NT2/D1 (cell line): ENCODE measurements around the gene METTL24.

Source experiments
- DNase-seq: peaks from one replicate; pipeline ENCODE4 v3.0.0-alpha.2; 2011; ENCODE audit warnings: low read depth, low spot score
- H3K27me3 ChIP-seq: 2 replicates; pipeline ENCODE4 v1.6.0; 2011; ENCODE audit warnings: mild to moderate bottlenecking; ENCODE audit not compliant: insufficient read length, insufficient read depth
- H3K36me3 ChIP-seq: 2 replicates; pipeline ENCODE4 v1.6.1; 2011; ENCODE audit warnings: mild to moderate bottlenecking, low read length, mixed read lengths; ENCODE audit not compliant: insufficient read depth, insufficient read length
- H3K4me1 ChIP-seq: 2 replicates; pipeline ENCODE4 v1.5.1; 2011; ENCODE audit not compliant: insufficient read depth, insufficient read length
- H3K4me3 ChIP-seq: 2 replicates; pipeline ENCODE4 v1.5.1; 2011; ENCODE audit warnings: low read depth; ENCODE audit not compliant: insufficient read length
- H3K9ac ChIP-seq: 2 replicates; pipeline ENCODE4 v1.6.0; 2011; ENCODE audit warnings: low read depth; ENCODE audit not compliant: insufficient read length
- H3K9me3 ChIP-seq: 2 replicates; pipeline ENCODE4 v1.5.1; 2011; ENCODE audit warnings: mild to moderate bottlenecking, low read length; ENCODE audit not compliant: insufficient read depth
- SUZ12 ChIP-seq: IDR thresholded peaks from 2 replicates; pipeline ENCODE4 v1.6.1; 2011; ENCODE audit not compliant: insufficient read length, insufficient read depth; ENCODE audit errors: extremely low read depth
- YY1 ChIP-seq: IDR thresholded peaks from 2 replicates; pipeline ENCODE4 v1.6.1; 2011; ENCODE audit not compliant: insufficient read length, insufficient read depth
- ZNF274 ChIP-seq: IDR thresholded peaks from 2 replicates; pipeline ENCODE4 v1.6.1; 2011; ENCODE audit warnings: mild to moderate bottlenecking, low read depth, low read length

The METTL24 gene

DNA sequence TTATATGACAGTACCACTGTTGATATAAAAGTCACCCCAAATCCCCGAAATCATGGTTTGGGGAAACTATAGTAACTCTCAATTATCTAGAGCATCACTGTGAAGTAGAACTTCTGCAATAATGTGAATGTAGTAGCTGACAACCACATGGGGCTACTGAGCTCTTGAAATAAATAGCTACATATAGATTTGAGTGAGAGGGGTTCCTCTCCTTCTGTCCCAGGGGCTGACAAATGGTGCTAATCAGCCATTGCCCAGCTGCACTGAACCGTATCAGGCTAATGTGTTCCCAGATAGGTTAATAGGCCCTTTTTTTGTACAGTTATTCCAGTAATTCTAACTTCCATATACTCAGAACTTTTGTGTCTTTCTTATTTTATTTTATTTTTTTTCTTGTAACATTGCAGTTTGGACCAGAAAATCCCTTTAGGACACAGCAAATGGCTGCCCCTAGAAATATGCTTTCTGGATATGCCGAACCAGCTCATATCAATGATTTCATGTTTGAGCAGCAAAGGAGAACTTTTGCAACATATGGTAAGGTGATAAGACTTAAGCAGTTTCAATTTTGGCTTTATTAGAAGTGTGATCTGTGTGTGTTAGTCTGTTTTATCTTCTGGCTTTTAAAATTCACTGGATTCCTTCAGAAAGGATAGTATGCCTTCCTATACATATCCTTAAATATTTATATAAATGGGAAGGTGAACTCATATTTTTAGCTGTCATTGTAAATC, 156.8 kb downstream of the METTL24 start:
- TF ChIP-seq ZNF274 (no peak), SUZ12 (no peak), YY1 (no peak)
- peaks cover 2% of the 10 kb centered on the region for H3K36me3 ChIP-seq
- DNase-seq = no peak
- no peaks in the 10 kb centered on the region for H3K27me3 ChIP-seq
- no peaks in the 10 kb centered on the region for H3K4me1 ChIP-seq
- no peak overlapping the region for H3K9ac ChIP-seq
- H3K9me3 ChIP-seq = no peaks in the 10 kb centered on the region
- no peak overlapping the region for H3K4me3 ChIP-seq

DNA sequence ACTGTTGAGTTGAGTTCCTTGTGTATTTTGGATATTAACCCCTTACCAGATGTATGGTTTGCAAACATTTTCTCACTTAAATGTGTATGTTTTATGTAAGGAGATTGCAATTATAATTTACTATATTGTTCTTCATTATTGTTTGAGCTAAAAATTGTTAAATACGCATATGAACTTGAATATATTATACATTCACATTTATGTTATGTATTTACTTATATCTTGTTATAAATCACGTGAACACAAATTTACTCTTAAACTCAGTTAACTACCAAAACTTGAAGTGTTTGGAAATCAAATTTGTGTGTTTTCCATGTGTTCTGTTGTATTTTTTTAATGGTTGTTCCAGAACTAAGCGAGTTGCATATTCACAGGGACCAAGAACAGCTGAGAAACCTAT, 159.6 kb downstream of the METTL24 start:
- H3K9ac ChIP-seq = no peak overlapping the region
- DNase-seq = no peak
- TF ChIP-seq YY1 = no peak
- no peak for TF ChIP-seq ZNF274
- TF ChIP-seq SUZ12 = no peak
- H3K4me3 ChIP-seq = no peak overlapping the region
- peaks cover 7% of the 10 kb centered on the region for H3K36me3 ChIP-seq
- H3K9me3 ChIP-seq = no peaks in the 10 kb centered on the region
- H3K27me3 ChIP-seq = no peaks in the 10 kb centered on the region
- H3K4me1 ChIP-seq = no peaks in the 10 kb centered on the region

DNA sequence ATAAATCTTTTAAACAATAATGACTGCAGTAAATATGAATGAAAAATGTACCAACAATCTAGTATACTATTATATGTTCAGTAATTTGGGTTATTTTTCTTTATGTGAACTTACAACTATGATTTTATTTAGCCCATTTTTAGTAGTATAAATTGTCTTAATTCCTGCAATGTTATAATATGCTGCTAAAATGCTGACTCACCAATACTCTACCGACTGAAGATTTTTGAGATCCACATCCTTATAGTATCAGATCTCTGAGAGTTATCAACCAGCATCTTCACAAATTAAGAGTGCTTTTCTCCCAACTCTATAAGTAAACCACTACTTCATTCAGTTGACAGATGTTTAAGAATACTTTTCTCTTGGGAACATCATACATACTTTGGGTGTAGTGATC, 161.3 kb downstream of the METTL24 start:
- DNase-seq = no peak
- Histone ChIP-seq H3K27me3 (no peaks in the 10 kb centered on the region), H3K9ac (no peak overlapping the region), H3K36me3 (peaks cover 10% of the 10 kb centered on the region), H3K4me3 (no peak overlapping the region), H3K4me1 (no peaks in the 10 kb centered on the region), H3K9me3 (no peaks in the 10 kb centered on the region)
- TF ChIP-seq SUZ12 (no peak), ZNF274 (no peak), YY1 (no peak)

- no peak for DNase-seq
- H3K4me3 ChIP-seq = no peak overlapping the region
- H3K4me1 ChIP-seq = no peaks in the 10 kb centered on the region
- H3K27me3 ChIP-seq = no peaks in the 10 kb centered on the region
- H3K36me3 ChIP-seq = peaks cover 10% of the 10 kb centered on the region
- H3K9me3 ChIP-seq = no peaks in the 10 kb centered on the region
- TF ChIP-seq YY1 (no peak), ZNF274 (no peak), SUZ12 (no peak)
- no peak overlapping the region for H3K9ac ChIP-seq
Observed at GRCh38 chr6:110195639-110196038, 162.5 kb downstream of the METTL24 start.
